Stimulated activated CD8-positive, alpha-beta memory T cell treated with anti-CD3 and anti-CD28 coated beads, Interleukin-7, amount 100 ng/mL, for 24 hours (primary cell): Measurements from ENCODE around the gene LRRC7.
"Not testable (repeated sequence)": the region's sequence is repeated elsewhere in the genome, so short reads cannot be mapped to it uniquely, and the experiment has no call there.

Experiments used
- DNase-seq: peaks from one replicate; pipeline ENCODE4 v3.0.0-alpha.2; 2020; ENCODE audit warnings: low read depth

Gene LRRC7

GRCh38 chr1:70042090-70042731 lies 474.5 kb downstream of the LRRC7 start:
- DNase-seq = no peak

DNA sequence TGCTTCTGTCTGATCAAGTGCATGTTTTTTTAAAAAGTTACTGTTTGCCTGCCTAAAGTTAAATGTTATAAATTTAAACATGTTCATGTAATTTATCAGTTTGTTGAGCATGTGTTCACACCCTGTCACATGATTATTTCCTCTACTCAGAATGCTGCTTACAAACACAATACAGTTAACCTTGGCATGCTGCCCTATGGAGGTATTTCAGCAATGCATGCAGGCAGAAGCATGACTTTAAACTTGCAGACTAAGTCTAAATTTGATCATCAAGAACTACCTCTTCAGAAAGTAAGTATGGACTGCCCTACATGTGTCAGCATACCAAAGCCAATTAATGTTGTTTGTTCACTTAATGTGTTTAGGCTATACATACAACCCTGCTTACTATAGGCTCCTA lies 476.1 kb downstream of the LRRC7 start:
- no peak for DNase-seq

DNA sequence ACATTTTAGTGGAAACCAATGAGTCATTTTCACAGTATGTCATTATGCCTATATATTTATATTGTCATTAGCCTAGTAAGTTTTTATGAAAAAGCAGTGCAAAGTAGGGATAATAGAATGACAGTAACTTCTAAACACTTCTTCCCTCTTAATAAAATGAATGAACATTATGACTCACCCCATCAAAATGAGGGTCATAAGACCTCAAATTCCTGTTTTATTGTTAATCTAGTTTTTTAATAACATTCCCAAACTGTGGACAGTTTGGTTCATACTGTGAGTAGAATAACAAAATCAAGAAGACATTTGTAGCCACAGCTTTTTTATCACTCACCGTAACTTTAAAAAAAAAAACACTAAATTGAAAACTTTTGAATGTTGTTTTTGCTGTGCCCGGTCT lies 477.1 kb downstream of the LRRC7 start:
- no peak for DNase-seq

- not testable (repeated sequence) for DNase-seq
These were observed 477.9 kb downstream of the LRRC7 start for GRCh38 chr1:70045581-70045980.

- DNase-seq = no peak
These were observed 480.8 kb downstream of the LRRC7 start for GRCh38 chr1:70048336-70049094.

- no peak for DNase-seq
These were observed 484.2 kb downstream of the LRRC7 start for GRCh38 chr1:70051926-70052325.

DNA sequence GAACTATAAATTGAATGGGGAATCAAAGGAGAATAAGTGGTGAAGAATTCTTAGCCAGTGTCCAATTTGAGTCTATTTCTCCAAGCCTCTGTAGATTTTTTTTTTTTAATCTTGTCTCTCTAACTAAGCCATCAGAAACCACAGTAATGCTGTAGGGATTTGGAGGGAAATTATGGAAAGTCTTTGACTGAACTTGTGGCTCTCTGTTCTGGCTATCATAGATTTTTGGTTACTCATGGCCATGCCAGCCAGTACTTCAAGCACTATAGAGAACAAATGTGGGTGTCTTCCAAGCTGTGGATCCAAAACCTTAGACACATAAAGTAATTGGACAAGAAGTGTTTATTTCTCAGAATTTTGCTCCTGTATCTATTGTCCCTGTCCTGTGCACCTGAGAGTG lies 489.8 kb downstream of the LRRC7 start:
- no peak for DNase-seq

DNA sequence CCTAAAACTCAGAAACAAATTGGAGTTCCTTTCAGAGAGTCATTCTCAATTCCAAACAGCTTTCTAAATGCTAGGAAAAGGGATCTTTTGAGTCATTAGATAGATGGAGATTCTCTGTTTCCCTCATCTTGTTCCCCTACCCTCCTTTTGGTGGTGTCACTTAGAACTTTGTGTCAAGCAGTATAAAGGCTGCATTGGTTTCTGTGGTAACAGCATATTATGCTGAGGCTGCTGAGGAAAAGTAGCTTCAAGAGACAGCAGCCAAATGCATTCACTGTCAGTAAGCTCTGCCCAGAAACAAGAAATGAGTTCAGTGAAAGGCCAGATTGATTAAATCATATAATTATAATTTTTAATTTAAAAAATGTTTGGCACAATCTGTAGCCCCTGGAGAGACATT lies 493.5 kb downstream of the LRRC7 start:
- no peak for DNase-seq

- no peak for DNase-seq
These were observed 496.1 kb downstream of the LRRC7 start for GRCh38 chr1:70063861-70064260.

DNA sequence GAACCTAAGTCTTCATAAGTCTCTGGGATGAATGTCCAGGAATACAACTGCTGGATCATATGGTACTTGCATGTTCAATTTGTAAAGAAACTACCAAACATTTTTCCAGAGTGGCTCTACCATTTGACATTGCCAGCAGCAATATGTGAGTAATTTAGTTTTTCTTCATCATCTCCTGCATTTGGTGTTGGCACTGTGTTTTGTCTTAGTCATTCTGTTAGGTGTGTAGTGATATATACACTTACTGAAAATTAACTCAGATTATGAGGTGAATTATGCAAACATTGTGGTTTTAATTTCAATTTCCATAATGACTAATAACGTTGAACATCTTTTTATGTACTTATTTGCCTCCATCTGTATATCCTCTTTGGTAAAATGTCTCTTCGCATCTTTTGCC lies 499.0 kb downstream of the LRRC7 start:
- DNase-seq = no peak

- no peak for DNase-seq
These were observed 503.9 kb downstream of the LRRC7 start for GRCh38 chr1:70071601-70072000.

GRCh38 chr1:70072231-70072751 lies 504.6 kb downstream of the LRRC7 start:
- no peak for DNase-seq

GRCh38 chr1:70075761-70076160 lies 508.0 kb downstream of the LRRC7 start:
- no peak for DNase-seq

DNA sequence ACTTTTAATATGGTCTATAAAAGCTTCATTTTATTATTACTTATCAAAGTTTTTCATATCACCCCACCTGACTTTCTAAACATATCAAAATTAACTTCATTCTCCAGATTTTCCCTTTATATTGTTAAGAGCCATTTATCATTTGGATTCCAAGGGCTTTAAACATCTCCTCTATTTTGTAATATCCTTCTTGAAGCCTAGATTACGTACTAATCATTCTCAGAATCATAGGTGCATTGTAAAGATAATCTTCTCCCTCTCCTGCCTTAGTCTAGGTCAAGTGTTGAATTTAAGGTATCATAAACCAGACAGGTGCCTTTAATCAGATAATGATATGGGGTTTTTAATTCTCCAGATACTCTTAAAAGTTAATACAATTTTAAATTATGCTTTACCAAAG lies 509.3 kb downstream of the LRRC7 start:
- no peak for DNase-seq

DNA sequence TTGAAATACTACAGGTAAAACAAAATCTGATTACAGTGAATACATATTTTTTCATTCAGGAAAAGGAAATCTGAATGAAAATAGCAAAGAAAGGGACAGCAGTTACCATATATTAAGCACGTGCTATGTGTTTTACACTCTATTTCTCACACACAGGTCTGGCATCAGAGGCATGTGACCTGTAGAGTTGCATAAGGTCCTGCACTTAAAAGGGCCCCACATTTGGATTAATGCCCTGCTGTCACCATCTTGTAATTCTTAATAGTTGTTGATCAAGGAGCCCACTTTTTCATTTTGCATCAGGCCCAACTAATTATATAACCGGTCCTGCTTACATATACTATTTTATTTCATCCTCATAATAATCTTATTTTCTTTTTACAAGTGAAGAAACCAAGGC lies 511.8 kb downstream of the LRRC7 start:
- no peak for DNase-seq

DNA sequence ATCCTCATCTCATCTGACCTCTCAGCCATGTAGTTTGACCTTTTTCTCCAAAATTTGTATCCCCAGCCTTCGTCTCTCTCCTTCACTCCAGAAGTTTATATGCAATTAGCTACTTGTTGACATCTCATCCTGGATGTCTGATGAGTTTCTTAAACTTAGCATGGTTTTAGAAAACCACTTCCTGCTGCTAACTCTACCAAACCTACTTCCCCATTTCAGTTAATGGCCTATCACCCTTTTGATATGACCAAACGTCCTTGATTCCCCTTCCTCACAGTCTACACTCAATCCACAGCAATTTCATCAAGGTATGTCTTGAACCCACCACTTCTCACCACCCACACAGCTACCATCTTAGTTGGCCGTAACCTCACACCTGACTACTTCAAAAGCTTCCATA lies 515.8 kb downstream of the LRRC7 start:
- no peak for DNase-seq

GRCh38 chr1:70084314-70084915 lies 516.7 kb downstream of the LRRC7 start:
- no peak for DNase-seq

DNA sequence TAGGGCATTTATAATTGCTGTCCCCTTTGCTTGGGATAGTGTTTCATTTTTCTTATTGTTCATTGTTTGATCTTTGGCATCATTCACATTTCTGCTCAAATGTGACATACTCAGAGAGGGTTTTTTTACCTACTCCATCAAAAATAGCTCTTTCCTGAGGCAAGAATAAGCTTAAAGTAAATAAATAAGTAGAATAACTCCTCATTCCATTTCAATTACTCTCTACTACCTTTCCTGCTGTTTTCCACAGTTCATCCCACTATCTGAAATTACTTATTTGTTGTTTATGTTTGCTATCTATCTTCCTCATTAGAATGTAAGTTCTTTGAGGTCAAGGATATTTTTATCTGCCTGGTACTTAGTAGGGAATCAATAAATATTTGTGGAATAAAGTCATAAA lies 517.8 kb downstream of the LRRC7 start:
- no peak for DNase-seq

DNA sequence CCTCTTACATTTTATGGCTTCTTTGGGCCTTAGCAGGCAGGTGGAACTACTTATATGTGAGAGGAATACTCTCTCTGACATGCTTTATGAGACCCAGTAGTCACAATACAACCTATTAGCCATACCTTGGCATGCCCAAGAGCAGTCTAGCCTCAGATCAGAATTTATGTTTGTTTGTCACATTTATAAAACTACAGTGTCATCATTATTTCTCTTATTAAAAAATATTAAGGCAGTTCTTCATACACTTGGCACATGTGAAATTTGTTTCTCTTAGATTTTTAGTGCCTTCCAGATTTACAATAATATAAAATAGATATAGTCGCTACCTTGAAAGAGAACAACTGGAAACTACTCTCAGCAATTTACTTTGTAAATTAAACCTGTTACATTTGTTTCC lies 519.2 kb downstream of the LRRC7 start:
- no peak for DNase-seq

DNA sequence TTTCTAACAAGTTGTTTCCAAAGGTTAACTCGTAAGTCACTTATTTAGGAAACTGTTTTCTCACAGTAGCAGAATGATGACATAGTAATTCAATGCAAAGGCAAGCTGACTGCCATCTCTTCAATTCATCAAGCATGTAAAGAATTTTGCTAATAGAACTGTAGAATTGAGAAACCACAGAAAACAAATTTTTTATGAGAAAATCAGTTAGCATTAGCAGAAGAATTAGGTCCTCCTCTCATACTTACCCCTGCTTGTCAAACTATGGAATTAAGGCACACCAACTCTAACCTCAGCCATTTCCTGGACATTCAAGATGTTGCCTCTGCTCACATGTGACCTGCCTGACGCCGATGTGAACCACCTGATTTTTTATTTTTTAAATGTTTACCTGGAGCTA lies 522.4 kb downstream of the LRRC7 start:
- DNase-seq = no peak

DNA sequence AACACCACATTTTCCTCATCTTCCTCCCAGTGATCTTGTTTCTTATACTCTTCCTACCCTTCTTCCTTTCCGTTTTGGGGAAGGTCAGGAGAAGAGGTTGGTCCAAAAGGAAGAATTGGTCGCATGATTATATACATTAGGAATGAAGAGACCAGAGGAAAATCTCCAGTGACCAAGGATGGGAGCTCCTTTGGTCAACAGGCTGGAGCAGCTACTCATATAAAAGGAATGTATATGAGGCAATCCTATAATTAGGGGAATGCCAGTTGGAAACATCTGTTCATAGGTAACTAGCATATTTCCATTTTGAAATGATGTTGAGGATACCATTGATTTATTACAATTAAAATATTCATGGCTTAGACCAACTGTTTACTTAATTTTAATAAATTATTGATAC lies 523.2 kb downstream of the LRRC7 start:
- no peak for DNase-seq

DNA sequence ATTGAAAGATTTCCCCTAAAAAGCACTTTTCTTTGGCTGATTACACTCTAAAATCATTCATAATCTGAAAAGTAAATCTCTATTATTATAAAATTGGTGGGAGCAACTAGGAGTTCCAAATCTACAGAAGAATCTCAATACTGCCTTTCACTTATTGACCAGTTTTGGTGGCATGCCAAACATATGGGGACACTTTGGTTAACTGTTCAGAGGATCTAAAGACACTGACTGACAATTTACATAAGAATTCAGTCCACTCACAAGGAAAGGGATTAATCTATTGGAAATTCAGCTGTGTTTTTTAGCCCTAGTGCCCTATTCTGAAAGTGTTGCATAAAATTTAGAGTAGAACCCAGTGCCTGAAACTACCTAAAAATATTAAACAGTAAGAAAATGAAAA lies 524.1 kb downstream of the LRRC7 start:
- DNase-seq = no peak

DNA sequence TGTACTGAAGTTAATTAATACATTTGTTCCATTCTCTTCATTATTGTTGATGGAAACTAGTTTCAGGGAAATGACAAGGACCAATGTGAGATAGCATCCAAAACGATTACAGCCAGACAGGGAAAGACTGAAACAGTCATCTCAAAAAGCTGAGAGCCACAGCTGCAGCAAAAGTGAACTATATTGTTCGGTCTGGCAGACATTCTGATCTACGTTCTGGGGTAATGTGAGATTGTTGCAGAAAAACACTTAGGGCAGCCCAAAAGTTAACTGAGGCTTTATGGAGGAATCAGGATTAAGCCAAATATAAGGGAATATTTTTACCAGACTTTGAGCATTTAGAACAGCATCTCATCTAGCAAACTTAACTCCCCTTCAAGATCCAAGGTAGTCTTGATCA lies 524.8 kb downstream of the LRRC7 start:
- DNase-seq = no peak
